GM20431 (cell line): ENCODE results near the gene SGMS1.
"Not testable (repeated sequence)": the region's sequence is repeated elsewhere in the genome, so short reads cannot be mapped to it uniquely, and the experiment has no call there.

ENCODE experiments used
- in situ Hi-C: fragments of 300-500 bp; cut with MseI, MboI; formaldehyde crosslinking; loops from one replicate; pipeline ENCODE4 v1.15.0; 2020; ENCODE audit warnings: low sequenced_read_pairs; ENCODE audit not compliant: unreplicated experiment

Gene SGMS1

DNA sequence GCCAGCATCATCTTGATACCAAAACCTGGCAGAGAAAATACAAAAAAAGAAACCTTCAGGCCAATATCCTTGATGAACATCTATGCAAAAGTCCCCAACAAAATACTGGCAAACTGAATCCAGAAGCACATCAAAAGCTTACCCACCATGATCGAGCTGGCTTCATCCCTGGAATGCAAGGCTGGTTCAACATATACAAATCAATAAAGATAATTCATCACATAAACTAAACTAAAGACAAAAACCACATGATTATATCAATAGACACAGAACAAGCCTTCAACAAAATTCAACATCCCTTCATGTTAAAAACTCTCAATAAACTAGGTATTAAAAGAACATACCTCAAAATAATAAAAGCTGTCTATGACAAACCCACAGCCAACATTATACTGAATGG lies 139.2 kb downstream of the SGMS1 start:
- in situ Hi-C loops: not testable (repeated sequence)

- in situ Hi-C loops: no loop called here
These were observed 143.4 kb downstream of the SGMS1 start for GRCh38 chr10:50480054-50481007.

GRCh38 chr10:50477287-50478203 lies 146.2 kb downstream of the SGMS1 start:
- in situ Hi-C loops: no loop called here

DNA sequence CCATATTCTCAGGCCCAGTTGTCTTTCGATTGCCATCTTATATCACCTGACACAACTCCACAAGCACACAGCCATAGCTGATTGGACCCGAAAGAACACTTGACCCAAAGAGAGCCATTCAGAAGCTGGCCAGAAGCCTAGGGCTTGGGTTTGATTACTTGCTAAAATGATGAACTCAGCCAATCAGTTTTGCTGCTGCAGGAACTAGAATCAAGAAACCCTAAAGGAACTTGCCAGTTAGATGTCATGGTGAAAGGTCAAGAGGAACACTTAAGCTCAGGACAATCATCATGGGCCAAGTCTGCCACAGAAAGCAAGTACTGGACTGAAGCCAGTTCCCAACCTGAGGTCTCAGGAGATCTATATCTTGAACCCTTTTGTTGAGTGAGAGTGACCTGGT lies 150.0 kb downstream of the SGMS1 start:
- in situ Hi-C loops: no loop called here

DNA sequence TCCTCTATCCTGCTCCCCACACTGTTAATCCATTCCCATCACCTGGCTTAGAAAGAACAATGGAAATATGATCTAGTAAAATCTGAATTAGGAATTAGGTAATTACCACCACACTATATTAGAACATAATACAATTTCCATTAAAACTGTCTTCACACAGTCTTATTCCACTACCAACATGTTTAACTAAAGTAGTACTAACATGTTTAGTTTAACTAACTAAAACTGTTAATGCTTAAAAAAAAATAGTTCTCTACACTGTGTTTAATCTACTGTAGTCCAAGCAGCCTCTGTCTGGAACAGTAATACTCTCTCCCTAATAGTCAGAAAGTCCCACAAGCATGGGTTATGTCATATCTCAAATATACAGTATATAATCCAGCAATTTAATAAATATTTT lies 150.8 kb downstream of the SGMS1 start:
- in situ Hi-C loops: no loop called here

DNA sequence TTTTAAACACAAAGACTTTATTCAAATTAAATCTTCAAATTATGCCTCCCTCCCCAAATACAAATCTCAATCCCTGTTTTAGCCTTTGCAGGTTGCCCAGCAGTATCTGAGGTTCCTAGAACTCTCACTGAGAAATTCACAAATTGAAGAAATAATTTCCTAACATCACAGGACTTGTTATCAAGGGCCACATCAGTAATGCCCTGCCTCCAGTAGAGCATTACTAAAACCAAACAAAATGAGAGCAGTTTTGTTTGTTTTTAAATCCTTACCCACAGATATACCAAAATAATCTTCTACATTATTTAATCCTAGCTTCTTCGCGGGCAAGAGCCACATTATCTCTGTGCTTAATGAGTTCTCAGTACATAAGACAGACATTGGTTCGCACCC lies 152.2 kb downstream of the SGMS1 start:
- in situ Hi-C loops: no loop called here

GRCh38 chr10:50470798-50471582 lies 152.8 kb downstream of the SGMS1 start:
- in situ Hi-C loops: no loop called here

GRCh38 chr10:50470345-50470744 lies 153.4 kb downstream of the SGMS1 start:
- in situ Hi-C loops: no loop called here

GRCh38 chr10:50469778-50470193 lies 154.0 kb downstream of the SGMS1 start:
- in situ Hi-C loops: no loop called here

DNA sequence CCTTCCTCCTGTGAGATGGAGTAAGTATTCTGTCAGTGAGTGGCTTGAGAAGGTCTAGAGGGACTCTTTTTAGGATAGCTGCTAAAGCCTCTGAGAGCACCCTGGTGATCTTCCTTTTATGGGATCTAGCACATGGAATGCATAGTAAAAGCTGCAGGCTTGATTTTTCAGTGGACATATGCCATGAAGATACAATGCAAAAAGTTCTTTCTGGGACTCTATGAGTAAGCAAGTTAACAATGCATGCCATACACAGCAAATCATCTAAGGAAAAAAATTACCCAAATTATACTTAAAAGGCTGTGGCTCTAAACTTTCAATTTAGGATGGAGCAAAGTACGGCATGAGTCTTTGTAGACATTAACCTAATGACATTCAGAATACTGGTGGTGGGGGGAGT lies 154.5 kb downstream of the SGMS1 start:
- in situ Hi-C loops: no loop called here

GRCh38 chr10:50467209-50467608 lies 156.5 kb downstream of the SGMS1 start:
- in situ Hi-C loops: no loop called here

DNA sequence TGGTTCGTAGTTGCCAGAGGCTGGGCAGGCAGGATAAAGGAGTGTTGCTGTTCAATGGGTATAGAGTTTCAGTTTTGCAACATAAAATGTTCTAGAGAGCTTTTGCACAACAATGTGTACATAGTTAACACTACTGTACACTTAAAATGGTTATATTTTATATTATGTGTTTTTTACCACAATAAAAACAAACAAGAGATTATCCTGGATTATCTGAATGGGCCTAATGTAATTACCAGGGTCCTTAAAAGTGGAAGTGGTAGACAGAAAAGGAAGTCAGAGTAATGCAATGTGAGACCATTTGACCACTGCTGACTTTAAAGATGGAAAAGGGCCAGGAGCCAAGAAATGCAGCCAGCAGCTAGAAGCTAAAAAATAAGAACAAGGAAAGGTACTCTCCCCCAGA lies 159.7 kb downstream of the SGMS1 start:
- in situ Hi-C loops: no loop called here

GRCh38 chr10:50461834-50462233 lies 161.9 kb downstream of the SGMS1 start:
- in situ Hi-C loops: no loop called here

GRCh38 chr10:50461123-50461522 lies 162.6 kb downstream of the SGMS1 start:
- in situ Hi-C loops: no loop called here

- in situ Hi-C loops: no loop called here
These were observed 167.0 kb downstream of the SGMS1 start for GRCh38 chr10:50456719-50457118.

GRCh38 chr10:50453940-50454339 lies 169.8 kb downstream of the SGMS1 start:
- in situ Hi-C loops: no loop called here

GRCh38 chr10:50452603-50453002 lies 171.2 kb downstream of the SGMS1 start:
- in situ Hi-C loops: no loop called here

DNA sequence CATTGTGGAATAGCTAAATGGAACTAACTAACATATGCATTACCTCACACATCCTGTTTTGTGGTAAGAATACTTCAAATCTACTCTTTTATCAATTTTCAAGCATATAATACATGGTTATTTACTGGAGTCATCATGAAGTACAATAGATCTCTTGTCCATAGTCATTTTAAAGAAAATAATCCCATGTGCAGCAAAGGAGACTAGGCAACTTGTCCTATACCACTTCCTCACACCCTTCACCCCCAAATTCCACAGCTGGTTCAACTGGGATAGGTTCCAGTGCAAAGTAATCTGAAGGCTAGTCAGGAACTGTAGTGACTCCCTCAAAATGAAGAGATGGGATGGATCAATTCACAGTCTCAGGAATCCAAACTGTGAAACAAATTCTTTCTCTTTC lies 176.1 kb downstream of the SGMS1 start:
- in situ Hi-C loops: loop anchor here (25.0 kb wide), 1 partner anchor 165 kb away; the partner anchor contains the start of gene SGMS1

GRCh38 chr10:50445777-50446176 lies 178.0 kb downstream of the SGMS1 start:
- in situ Hi-C loops: loop anchor here (25.0 kb wide), 1 partner anchor 167 kb away; the partner anchor contains the start of gene SGMS1

DNA sequence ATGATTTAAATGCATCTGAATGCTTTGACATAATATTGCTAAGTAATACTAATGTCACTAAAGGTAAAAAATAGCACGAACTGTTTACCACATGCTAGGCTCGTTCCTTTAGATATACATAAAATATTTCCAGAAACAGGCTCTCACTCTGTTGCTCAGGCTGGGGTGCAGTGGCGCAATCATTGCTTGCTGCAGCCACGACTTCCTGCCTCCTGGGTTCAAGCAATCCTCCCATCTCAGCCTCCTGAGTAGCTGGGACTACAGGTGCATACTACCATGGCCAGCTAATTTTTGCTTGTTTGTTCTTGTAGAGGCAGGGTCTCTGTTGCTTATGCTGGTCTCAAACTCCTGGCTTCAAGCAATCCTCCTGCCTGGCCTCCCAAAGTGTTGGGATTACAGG lies 183.3 kb downstream of the SGMS1 start:
- in situ Hi-C loops: loop anchor here (25.0 kb wide), 1 partner anchor 172 kb away; the partner anchor contains the start of gene SGMS1
